Coronary artery (tissue), 2 donors: ENCODE measurements around the gene ME3.

Experiments used
- DNase-seq: peaks from one replicate; pipeline ENCODE4 v3.0.0-alpha.2; 2017; ENCODE audit warnings: low spot score
- H3K27ac ChIP-seq, 2 donors: fragments of 200-600 bp; sonication (generic); one replicate each; pipeline ENCODE4 v1.5.1; 2016 to 2019
- H3K4me3 ChIP-seq: fragments of 200-600 bp; sonication (generic); 2 replicates; pipeline ENCODE4 v1.5.1; 2016; ENCODE audit warnings: mild to moderate bottlenecking, moderate library complexity
- TF ChIP-seq, protein P1 (sequence below): fragments of 200-600 bp; sonication (generic); IDR thresholded peaks from one replicate; pipeline ENCODE4 v1.5.1; 2019; ENCODE audit warnings: antibody characterized with exemption

ME3 gene

DNA sequence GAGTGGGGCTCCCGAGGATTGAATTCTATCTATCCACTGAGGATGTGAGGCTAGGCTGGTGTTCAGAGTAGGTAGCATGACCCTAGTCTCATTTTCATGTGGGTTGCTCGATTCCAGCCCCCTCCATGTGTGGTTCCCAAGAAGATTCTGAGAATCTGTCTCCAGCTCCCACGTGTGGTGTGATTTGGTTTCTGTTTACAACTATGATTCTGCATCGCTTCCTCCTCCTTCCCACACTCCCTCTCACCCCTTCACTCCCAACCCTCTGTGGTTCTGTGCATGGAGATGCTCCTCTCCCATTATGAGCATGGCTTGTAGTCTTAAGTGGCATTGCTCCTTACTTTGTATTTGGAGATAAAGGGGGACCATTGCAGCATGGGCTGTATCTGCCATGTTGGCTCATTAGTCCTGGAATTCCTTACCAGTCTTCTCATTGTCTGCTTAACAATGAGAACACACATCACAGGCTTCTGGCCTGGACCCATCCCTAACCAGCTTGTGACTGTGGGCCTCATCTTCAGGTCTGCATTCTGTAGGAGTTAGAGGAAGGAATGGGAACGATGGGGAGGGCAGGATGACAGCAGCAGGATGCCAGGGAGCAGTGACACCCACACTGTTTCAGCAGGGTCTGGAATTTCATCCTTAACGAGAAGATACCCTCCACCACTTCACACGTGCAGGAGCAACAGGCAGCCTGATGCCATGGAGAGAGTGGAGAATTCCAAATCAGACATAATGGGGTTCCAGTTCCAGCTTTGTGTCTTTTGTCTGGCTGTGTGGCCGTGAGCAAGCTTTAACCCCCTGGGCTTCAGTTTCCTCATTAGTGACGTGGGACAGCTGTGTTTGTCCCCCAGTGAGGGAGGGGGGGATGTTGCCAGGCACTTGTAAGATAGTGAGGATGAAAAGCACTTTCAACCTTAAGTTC lies 211.7 kb downstream of the ME3 start:
- no peak for DNase-seq
- TF ChIP-seq, protein P1, sequence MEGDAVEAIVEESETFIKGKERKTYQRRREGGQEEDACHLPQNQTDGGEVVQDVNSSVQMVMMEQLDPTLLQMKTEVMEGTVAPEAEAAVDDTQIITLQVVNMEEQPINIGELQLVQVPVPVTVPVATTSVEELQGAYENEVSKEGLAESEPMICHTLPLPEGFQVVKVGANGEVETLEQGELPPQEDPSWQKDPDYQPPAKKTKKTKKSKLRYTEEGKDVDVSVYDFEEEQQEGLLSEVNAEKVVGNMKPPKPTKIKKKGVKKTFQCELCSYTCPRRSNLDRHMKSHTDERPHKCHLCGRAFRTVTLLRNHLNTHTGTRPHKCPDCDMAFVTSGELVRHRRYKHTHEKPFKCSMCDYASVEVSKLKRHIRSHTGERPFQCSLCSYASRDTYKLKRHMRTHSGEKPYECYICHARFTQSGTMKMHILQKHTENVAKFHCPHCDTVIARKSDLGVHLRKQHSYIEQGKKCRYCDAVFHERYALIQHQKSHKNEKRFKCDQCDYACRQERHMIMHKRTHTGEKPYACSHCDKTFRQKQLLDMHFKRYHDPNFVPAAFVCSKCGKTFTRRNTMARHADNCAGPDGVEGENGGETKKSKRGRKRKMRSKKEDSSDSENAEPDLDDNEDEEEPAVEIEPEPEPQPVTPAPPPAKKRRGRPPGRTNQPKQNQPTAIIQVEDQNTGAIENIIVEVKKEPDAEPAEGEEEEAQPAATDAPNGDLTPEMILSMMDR: no peak
- Histone ChIP-seq H3K4me3 (no peak overlapping the region), H3K27ac (peak overlapping the region; percentile 8 to 77)

DNA sequence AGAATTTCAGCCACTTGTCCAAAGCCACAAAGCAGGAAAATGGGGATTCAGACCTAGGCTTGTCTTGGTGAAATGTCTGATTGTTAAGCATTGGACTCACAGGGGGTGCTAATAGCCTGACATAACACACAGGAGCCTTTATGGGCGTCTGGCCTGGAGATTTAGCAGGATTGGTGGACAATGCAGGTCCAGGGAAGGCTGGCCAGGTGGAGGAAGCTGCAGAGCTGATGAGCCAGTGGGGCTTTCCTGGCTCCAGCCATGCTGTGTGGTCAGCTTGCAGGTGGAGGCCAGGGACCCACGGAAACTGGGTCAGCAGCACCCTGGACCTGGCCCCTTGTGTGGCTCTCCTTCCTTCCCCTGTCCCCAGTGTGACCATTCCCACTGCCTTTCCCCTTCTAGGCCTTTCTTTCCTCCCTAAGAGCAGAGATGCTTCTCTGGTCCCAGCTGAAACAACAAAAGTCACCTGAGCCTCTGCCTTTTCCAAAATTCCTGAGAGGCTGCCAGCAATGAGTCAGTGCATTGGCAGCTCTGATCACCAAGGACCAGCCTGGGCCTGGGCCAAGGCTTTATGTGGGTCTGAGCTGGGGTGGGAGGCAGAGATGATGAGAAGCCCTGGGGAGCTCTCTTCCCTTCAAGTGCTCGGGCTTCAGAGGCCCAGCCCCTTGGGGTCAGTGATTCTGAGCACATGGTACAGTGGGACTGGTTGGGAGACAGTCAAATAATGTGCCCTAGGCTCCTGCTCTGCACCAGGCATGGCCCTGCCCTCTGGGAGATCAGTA lies 212.5 kb downstream of the ME3 start:
- TF ChIP-seq, protein P1: no peak
- DNase-seq: peak; percentile 79
- peak overlapping the region; percentile 8 to 77 for H3K27ac ChIP-seq
- no peak overlapping the region for H3K4me3 ChIP-seq

DNA sequence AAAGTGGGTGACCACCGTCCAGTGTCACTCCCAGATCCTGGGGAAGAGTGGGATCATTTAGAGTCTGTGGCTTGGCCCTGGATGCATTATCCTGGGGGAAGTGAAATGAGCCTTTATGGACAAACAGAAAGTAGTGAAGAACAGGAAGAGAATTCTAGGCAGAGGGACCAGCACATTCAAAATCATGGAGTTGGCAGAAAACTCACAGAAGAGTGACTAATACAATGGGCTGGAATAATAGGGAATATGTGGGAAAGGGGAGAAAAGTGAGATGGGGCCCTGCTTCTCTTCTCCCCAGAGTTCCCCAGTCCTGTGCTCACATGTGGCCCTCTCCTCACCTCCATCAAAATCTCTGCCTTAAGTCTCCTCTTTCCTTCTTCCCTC lies 213.4 kb downstream of the ME3 start:
- Histone ChIP-seq H3K4me3 (no peak overlapping the region), H3K27ac (peak overlapping the region; percentile 8 to 77)
- DNase-seq: no peak
- TF ChIP-seq, protein P1: no peak

DNA sequence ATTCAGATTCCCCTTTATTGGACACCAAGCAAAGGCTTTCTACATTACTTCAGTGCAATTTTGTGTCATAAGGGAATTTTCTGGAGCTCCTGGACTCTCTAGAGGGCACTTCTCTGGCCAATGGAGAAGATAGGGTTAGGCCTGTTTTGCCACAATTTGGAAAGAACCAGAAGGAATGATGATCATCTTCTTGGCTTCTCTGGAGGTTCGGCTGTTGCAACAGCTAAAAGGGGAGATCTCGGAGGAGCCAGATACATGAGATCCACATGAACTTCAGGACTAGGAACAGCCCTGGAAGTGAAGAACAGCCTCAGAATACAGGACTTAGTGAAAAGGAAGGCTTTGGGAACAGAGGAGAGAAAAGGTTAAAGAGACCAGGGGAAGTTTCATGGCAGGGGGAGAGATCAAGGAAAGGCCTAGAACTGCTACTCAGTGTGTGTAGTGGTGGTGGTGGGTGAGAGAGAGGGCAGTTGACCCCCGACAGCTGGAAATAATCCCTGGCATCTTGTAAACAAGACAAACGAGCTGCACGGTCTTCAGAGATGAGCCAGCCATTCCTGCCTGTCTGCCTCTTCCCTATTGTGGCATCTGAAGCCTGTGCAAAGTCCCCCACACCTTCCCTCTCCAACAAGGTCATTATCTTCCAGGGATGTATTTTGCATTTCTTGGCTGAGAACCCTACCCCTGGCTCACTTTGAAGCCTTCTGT lies 214.0 kb downstream of the ME3 start:
- H3K27ac ChIP-seq: peak overlapping the region in 1 of 2 donors; percentile 77
- no peak overlapping the region for H3K4me3 ChIP-seq
- no peak for DNase-seq
- TF ChIP-seq, protein P1: no peak

DNA sequence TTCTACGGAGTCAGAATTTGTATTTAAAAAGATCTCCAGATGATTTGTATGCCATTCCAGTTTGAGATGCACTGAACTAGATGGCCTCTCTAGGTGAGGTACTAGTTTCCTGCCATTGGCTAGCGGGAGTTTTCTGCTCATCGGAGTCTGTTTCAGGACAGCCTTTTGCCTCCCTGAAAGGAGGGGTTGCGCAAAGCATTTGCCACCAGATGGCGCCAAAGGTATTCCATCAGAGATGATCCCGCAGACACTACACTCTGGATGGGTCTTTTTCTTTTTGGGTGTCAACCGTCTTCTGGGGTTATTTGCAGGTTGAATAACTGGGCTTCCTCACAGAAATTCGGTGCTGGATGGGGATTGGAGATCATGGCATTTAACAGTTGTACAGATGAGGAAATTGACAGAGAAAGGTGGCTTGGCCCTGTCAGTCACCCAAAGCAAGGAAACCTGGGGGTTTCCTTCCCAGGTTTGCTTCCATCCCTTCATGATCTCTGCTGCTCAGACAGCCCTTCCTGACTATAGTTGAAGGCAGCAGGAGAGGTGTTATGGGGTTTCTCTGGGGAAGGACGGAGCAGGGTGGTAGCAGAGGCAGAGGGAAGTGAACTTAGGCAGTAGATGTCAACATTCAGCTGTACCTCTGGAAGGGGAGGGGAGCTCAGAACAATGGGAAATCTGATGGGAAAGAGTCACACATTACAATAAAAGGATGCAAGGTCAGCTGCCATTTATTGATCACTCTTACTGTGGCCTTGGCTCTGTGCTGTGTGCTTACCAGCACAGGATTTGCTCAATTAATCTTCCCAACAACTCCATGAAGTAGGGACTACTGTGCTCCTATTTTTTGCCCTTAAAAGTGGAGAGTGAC lies 216.1 kb downstream of the ME3 start:
- DNase-seq: no peak
- Histone ChIP-seq H3K4me3 (no peak overlapping the region), H3K27ac (peak overlapping the region in 1 of 2 donors; percentile 77)
- TF ChIP-seq, protein P1: peak; percentile 67
